ENCODE measurements around the gene BTN1A1. TPM values are rescaled to one million over a fixed set of nuclear protein-coding genes. Genes with fewer than 3 reads are reported as not detected.
A peak's percentile ranks its signal among the peaks of the same experiment; 100 is the strongest.

BTN1A1 gene
- total and polyA plus RNA-seq, 9 of the 15 experiments (the other 6 are each of a cell fraction or from before 2014, with no cell fraction given), result 0.01 to 0.15 (median 0.06) TPM; not detected in 4

DNA sequence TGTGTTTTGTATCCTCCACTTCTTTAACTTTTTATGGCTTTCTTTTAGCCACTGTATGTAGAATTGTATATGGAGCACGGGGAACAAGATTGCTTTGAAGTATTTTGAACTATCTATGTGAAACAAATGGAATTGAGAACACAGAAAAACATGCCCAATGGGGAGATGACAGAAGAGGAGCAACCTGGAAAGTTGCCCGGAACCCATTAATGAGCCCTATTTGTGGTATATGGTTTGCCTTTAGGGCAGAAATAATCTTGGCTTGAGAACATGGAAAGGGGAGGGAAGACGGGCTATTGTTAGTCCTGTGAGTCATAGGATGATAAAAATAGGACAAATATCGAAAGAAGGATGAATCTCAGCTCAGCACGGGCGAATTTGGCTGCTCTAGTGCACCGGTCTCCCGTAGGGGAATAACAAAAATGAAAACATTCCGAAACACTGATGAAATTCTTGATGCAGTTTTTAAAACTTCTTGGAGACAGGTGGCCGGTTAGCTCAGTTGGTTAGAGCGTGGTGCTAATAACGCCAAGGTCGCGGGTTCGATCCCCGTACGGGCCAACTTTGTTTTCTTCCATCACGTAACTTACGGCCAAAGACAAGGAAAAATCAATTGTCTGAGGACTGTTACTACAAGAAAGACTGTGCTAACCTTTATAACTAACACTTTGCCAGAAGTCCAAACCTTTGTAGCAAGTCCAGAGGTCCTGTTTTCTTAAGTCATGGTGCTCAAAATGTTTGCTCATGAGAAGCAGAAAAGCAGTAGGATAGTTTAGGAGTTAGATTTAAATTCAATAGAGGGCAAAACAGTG, 53.7 kb downstream of the BTN1A1 start (continued):
- TF ChIP-seq, protein P1, sequence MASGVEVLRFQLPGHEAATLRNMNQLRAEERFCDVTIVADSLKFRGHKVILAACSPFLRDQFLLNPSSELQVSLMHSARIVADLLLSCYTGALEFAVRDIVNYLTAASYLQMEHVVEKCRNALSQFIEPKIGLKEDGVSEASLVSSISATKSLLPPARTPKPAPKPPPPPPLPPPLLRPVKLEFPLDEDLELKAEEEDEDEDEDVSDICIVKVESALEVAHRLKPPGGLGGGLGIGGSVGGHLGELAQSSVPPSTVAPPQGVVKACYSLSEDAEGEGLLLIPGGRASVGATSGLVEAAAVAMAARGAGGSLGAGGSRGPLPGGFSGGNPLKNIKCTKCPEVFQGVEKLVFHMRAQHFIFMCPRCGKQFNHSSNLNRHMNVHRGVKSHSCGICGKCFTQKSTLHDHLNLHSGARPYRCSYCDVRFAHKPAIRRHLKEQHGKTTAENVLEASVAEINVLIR (CRISPR knock-in tag; IDR thresholded peaks at IDR 0.05), result peak; percentile 10; the same call in 1 of the 2 replicates
- TF ChIP-seq CXXC5 (CRISPR knock-in tag; IDR thresholded peaks at IDR 0.05) (peak; percentile 80; the same call in 1 of the 2 replicates), E2F8 (IDR thresholded peaks at IDR 0.05; ENCODE audit: low read depth, partially characterized antibody) (no peak), POLR2H (tag; IDR thresholded peaks at IDR 0.05; ENCODE audit: low read depth) (peak; percentile 99), ZNF140 (CRISPR knock-in tag; IDR thresholded peaks at IDR 0.05) (0 out of 2 replicates have a peak, but pooled peaks have one; percentile 3), TFAP4 (CRISPR knock-in tag; IDR thresholded peaks at IDR 0.05; ENCODE audit: borderline replicate concordance) (peak; percentile 59), RUNX1 (IDR thresholded peaks at IDR 0.05; ENCODE audit: low read depth) (no peak), WHSC1 (IDR thresholded peaks at IDR 0.05; ENCODE audit: low read length) (no peak), ETV1 (tag; conservative IDR thresholded peaks at IDR 0.05; ENCODE audit: low read depth) (peak; percentile 53; the same call in 1 of the 2 replicates), DPF2 (IDR thresholded peaks at IDR 0.05) (peak; percentile 71; the same call in 1 of the 2 replicates), MTA3 (IDR thresholded peaks at IDR 0.05; ENCODE audit: borderline replicate concordance) (peak; percentile 42), HMGN3 (IDR thresholded peaks at IDR 0.05; ENCODE audit: borderline replicate concordance, extremely low read depth, insufficient read length, low read depth, low read length) (no peak), HDAC1 (IDR thresholded peaks at IDR 0.05) (peak; percentile 65 to 98), CBX1 (IDR thresholded peaks at IDR 0.05; ENCODE audit: low read depth) (no peak), STAG1 (CRISPR knock-in tag; IDR thresholded peaks at IDR 0.05; ENCODE audit: borderline replicate concordance) (no peak)
- TF ChIP-seq, protein P2, sequence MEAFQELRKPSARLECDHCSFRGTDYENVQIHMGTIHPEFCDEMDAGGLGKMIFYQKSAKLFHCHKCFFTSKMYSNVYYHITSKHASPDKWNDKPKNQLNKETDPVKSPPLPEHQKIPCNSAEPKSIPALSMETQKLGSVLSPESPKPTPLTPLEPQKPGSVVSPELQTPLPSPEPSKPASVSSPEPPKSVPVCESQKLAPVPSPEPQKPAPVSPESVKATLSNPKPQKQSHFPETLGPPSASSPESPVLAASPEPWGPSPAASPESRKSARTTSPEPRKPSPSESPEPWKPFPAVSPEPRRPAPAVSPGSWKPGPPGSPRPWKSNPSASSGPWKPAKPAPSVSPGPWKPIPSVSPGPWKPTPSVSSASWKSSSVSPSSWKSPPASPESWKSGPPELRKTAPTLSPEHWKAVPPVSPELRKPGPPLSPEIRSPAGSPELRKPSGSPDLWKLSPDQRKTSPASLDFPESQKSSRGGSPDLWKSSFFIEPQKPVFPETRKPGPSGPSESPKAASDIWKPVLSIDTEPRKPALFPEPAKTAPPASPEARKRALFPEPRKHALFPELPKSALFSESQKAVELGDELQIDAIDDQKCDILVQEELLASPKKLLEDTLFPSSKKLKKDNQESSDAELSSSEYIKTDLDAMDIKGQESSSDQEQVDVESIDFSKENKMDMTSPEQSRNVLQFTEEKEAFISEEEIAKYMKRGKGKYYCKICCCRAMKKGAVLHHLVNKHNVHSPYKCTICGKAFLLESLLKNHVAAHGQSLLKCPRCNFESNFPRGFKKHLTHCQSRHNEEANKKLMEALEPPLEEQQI (IDR thresholded peaks at IDR 0.05), result peak; percentile 27
- TF ChIP-seq, protein P3, sequence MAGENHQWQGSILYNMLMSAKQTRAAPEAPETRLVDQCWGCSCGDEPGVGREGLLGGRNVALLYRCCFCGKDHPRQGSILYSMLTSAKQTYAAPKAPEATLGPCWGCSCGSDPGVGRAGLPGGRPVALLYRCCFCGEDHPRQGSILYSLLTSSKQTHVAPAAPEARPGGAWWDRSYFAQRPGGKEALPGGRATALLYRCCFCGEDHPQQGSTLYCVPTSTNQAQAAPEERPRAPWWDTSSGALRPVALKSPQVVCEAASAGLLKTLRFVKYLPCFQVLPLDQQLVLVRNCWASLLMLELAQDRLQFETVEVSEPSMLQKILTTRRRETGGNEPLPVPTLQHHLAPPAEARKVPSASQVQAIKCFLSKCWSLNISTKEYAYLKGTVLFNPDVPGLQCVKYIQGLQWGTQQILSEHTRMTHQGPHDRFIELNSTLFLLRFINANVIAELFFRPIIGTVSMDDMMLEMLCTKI (IDR thresholded peaks at IDR 0.05; ENCODE audit: partially characterized antibody), result no peak
